Breast epithelium (tissue), 3 donors: ENCODE measurements around the gene PKNOX1.

Experiments used
- CTCF ChIP-seq, 3 donors: fragments of 450-650 bp; IDR thresholded peaks; one replicate each; pipeline ENCODE4 v1.5.1; 2016 to 2017; ENCODE audit warnings: antibody characterized with exemption in 3 of 3, mild to moderate bottlenecking in 3 of 3, moderate library complexity in 3 of 3
- POLR2A ChIP-seq: fragments of 450-650 bp; IDR thresholded peaks from one replicate; pipeline ENCODE4 v1.6.1; 2016; ENCODE audit warnings: antibody characterized with exemption, mild to moderate bottlenecking, moderate library complexity
- POLR2AphosphoS5 ChIP-seq, 3 donors: sonication (generic); formaldehyde crosslinking; IDR thresholded peaks; one replicate each; pipeline ENCODE4 v1.6.1; 2017; ENCODE audit warnings: antibody characterized with exemption in 3 of 3

GRCh38 chr21:42959728-42960127 is 14.6 kb upstream of the PKNOX1 start:
- TF ChIP-seq CTCF (IDR thresholded peaks at IDR 0.05) (no peak), POLR2A (no peak), POLR2AphosphoS5 (IDR thresholded peaks at IDR 0.05) (no peak)
